ENCODE data around the gene PDGFD.

Gene PDGFD

DNA sequence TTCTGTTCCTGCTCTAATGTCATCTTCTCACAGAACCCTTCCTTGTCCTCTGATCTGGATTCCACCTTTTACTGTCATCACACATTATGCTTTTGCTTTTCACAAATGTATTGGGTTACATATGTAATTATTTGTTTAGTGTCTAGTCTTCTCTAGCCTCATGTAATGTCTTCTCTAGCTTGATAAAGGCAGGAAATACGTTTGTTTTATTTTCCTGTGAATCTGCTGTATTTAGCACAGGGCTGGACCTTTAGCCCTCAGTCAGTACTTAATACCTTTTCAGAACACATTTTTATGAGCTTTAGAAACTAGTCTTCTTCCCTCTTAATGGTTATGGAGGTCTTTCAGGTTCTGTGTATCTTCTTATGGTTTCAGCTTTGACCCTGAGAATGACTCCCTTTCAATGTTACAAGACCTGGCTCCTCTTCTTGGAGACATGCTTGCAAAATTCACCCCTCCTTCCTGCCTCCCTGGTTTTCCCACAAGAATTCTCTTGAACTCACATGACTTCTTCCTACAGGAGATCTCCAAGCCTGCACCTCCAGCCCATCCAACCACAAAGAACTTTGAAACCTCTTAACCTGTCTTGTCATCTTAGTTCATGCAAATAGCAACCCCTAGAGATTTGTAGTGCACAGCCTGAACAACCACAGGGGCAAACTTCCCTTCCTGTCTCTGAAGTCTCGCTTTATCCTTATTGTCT is 260.2 kb downstream of the PDGFD start:
- DNase-seq = no peak

DNA sequence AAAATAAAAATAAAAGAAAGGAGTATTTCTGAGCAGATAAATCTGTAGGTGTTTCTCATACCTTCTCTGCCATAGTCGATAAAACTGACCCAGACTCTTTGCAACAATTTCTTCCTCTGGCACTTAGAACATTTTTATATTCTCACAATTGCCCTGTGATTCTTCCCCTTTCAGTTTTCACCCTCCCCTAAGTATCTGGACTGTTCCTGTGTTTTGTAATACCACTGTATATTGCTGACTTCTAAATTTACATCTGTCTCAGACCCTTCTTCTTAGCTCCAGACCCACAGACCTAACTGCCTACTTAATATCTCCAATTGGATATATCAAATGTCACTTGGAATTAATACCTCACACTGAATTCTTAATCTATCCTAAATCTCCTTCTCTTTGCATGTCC is 261.0 kb downstream of the PDGFD start:
- no peak for DNase-seq

DNA sequence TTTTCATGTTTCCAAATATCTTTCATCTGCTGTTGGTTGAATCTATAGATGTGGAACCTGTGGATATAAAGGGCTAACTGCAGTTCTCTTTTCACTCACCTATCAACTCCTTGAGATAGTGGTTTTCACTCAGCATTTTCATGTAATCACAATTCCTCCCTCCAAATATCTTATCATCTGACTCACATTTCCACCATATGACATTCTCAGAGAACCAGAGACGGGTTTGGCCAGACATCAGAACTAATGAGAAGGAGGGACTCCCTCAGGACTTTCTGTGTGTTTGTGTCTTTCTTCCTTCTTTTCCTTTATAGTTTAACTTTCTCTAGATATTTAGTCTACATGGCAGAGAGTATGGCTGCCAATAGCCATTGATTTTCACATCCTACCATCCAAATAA is 262.3 kb downstream of the PDGFD start:
- DNase-seq = no peak

DNA sequence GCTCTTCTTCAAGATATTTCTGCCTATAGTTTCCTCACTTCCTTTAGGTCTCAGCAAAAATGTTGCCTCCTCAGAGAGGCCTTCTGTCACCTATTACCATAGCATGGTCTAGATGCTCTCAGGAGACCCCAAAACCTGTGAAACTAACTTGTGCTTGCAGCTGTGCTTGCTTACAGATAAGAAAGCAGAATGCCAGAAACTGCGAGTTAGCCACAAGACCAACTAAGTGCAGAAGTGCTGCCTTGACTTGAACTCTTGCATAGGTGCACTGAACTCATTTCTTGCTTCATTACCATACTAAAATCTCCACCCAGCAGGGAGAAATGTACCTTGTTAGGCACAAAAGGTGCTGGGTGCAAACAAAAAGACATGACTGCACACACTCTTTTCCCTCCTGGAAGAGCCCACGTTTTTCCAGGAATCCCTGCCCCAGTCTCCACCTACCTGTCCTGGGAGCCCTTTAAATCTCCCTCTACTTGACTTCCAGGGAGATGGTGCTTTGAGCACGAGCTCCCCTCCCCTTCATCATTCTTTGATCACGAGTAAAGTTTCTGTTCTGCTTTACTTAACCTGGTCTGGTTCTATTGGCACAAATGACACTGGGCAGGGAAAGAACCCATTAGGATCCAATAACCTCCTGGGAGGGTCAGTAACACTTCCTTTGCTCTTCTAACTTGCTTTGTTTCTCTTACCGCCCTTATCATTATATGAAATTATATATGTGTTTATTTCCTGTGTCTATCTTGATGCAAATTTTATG is 265.2 kb downstream of the PDGFD start:
- DNase-seq = no peak

DNA sequence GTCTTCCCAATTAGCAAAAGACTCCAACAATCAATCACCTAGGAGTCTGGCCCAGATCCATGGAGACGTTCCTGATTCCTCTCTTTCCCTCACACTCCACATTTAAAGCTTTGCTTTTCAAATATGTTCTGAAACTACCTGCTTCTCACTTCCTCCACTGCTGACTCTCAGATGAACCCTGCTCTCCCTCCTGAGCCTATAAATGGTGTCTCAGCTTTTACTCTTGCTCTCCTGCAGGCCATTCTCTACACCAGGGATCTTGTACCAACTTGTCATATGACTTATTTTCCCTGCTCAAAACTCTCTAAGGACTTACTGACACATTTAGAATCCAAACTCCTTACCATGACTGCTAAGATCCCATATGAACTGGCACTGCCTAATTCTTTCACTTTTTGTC is 265.9 kb downstream of the PDGFD start:
- no peak for DNase-seq

DNA sequence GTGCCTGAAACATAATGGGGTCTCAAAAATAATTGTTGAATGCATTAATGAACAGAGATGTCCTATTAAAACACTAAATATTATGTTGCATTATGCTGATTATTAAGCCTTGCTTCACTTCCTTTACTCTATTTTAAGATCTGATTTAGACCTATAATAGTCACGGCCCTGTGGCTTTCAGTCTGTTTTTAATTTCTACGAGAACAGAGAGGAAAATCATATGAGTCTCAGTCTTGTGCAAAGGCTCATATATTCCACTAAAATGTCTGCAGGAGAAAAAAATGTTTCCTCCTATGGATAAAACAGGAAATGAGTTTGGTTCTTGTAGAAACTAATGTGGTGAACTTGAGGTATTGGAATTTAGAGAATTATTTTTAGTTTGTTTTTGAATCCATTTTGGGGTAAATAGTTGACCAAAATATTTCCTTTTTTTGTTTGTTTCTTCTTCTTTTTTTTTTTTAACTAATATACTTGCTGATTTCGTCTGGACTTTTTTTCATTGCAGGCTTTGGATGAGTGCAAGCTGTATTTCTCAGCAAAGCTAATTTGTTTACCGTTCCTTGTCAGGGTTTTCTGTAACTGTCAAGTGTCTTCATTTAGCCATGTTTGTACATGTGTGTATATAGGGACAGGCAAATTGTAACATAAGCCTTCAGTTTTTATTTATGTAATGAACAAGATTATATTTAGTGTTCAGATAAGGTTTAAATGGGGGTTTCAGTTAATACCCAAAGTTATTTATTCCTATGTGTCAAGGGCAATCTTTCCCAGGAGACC is 266.6 kb downstream of the PDGFD start:
- no peak for DNase-seq

DNA sequence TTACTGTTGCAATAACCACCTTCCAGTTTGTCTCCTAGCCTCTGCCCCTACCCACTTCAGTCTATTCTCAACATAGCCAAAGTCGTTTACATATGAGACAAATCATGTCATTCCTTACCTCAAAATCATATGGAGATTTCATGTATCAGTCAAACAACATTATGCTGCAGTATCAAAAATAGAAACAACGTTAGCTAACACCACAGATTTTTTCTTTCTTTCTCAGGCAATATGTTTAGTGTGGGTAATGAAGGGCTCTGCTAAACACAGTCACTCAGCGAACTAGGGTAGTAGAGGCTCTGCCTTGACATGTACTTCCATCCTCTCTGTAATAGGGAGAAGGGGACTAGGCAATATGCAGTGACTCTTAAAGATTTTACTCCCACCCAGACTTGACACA is 268.8 kb downstream of the PDGFD start:
- DNase-seq = no peak

DNA sequence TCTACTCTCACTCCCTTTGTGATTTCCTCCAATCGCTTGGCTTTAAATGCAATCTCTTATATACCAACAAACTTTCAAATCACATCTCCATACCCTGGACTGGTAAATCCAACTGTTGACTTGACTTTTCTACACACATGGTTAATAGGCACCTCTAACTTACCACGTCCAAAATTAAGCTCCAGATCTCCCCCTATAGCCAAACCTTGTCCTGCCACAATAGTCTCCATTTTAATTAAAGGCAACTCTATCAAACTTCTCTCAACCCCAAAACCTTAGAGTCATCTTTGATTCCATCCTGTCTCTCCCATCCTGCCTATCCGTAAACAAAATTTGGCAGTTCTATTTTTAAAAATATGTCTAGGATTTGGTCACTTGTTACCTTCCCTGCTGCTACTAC is 269.3 kb downstream of the PDGFD start:
- no peak for DNase-seq

DNA sequence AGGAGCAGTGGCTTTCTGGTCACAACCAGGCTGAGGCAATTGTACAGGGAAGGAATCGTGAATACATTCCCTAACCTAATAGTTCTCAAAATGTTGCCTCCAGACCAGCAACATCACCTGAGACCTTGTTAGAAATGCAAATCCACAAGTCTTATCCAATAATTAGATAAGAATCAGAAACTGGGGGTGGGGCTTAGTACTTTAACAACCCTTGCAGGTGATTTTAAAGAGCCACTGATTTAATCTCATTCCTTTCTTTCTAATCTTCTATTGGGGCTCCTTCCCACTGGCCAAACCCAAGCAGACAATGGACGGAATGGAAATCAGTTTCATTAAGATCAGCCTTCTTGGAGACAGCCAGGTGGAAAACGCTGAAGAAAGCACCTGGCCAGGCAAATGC is 269.9 kb downstream of the PDGFD start:
- no peak for DNase-seq

DNA sequence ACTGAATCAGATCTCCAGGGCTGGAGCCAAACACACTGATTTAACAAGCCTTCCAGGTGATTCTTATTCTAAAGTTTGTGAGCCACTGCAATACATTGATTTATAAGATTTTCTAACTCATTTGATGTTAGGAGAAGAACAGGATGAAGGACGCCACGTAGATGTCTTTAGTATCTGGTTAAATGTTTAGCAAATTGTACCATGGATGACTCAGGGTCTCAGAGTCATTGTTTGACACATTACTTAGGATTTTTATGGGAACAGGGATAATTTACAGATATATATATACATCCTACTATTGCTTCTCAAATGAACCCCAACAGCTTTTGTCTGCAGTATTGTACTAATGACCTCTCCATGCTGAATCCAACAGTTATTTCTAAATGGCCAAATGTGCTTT is 270.6 kb downstream of the PDGFD start:
- no peak for DNase-seq

DNA sequence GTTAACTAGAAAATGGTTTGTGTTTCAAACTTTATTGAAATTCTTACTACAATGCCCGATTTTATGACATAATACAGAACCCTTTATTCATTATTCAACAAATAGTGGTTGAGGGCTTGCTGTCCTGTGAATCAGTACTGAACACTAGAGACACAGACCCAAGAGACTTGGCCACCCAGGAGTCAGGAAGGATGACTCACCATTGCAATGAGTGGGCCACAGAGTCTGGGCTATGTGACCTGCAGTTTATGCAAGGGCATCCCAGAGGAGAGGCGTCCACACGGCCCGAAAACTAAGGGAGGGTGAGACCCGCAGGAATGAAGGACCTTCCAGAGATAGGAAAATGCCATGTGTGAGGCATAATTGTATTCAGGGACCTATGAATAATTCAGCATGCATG is 271.3 kb downstream of the PDGFD start:
- DNase-seq = no peak

DNA sequence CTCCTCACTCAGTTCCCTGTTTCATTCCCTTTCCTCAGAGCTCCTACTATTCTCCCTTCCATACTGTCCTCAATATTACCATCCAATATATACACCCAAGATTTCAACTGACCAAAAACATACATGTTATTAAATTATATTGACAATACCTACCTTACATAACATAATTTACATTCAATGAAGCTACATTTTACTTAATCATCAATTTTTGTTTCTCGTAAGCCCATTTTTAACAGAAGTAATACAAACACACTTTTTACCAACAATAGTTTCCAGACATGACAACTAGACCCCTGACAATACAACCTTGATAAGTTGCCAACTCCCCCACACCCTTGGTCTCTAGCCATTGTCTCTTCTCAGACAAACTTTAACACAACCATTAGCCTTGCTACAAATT is 273.3 kb downstream of the PDGFD start:
- no peak for DNase-seq

DNA sequence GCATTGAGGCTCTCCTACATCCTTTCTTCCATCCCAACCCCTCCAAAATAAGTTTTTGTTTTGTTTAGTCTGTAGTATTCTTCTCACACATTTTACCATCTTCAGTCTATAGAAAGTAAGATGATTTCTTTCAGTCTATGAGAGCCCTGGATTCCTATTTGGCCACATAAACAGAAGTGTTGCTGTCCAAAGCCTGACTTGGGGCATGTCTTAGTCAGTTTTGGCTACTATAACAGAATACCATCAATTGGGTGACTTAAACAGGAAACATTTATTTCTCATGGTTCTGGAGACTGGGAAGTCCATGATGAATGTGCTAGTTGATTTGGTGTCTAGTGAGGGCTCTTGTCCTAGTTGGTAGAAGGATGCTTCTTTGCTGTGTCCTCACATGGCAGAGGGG is 274.3 kb downstream of the PDGFD start:
- DNase-seq = no peak

DNA sequence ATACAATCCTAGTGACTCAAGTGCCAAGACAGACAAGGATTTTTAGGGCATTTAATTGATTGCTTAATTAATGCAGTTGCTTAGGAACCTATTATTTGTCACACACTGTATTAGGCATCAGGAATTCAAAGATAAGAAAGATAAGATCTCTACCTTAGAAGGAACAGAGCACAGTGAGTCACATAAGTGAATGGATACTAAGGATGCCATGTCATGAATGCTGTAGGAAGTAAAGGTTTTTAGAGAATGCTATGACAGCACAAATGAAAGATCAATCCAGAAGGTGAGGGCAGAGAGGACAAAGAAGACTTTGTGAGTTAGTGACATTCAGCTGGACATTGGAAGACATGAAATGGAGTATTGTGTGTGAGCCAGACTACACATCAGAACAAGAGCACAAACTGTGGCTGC is 275.4 kb downstream of the PDGFD start:
- no peak for DNase-seq

DNA sequence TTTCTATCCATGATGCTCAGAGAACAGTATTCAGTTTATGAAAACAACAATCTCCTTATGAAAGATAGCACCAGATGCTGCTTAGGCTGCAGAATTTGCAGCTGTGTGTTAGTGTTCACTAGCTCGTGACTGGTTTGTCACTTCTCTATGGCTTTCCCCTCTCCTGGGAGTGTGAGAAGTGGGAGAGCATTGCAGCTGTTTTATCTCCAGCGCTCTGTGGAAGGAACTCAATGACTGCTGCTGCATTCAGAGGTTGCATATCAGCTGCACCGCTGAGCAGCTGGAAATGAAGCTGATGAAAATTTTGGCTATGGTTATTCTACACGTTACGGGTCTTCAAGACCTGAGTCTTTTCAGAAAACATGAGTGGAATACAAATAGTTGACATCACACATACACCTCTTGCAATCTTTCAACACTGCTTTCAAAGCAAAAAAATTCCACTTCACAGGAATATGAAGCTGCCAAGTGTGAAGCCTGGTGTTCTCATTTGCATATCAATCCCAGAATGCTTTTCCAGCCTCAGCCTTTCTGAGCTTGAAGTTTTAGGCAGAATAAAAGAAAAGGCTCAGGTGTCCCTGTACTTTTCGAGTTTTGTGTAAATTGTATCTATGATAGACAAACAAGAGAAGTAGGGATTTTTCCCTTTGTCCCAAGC is 276.8 kb downstream of the PDGFD start:
- no peak for DNase-seq

DNA sequence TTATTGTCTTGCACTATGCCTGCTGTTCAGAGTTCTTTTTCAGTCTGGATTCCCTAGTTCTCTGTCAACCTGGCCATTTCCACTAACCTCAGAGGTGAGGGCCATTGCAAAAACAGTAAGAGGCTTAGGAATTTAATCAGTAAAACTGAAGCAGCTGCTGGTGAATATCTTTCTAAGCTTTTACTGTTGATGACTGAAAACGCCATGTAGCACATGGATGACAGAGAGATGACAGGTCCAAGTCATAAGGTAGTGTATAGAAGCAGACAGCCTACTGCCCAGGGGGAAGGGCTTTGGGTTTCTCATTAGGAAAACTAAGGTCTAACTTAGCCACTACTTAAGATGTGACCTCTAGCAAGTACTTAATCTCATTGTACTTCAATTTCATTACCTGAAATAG is 280.1 kb downstream of the PDGFD start:
- DNase-seq = no peak

DNA sequence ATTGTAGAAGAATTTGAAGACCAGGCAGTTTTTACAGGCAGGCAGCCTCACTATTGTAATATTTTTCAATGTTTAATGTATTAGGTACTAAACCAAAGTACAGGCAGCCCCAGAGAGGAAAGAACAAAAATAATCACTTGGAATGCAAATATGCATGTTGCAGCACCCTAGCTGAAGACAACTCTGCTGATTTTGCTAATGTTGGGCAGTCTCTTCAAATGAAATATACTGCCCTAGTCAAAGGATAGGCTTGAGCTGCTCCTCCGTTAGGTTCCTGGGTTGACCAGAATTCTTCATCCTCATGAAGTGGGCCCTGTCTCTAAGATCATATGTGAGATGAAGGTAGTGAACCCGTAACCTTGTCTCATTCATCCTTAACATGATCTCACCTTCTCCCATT is 280.7 kb downstream of the PDGFD start:
- no peak for DNase-seq

DNA sequence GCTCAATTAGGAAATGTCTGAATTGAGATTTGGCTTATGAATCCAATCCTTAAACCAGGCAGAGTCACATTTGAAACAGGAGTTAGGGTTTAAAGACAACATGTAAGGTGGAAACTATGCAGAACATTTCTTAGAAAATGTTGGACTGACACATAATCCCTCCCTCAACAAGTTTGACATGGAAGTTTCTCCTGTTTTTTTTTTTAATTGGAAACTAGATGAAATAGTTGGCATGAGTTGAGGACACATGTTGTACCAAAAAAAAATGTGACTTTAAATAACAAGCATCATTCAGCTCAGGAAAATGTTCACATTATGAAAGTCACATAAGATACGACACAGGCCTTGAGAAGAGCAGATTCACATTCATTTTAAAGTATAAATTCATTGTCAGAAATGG is 282.4 kb downstream of the PDGFD start:
- no peak for DNase-seq

DNA sequence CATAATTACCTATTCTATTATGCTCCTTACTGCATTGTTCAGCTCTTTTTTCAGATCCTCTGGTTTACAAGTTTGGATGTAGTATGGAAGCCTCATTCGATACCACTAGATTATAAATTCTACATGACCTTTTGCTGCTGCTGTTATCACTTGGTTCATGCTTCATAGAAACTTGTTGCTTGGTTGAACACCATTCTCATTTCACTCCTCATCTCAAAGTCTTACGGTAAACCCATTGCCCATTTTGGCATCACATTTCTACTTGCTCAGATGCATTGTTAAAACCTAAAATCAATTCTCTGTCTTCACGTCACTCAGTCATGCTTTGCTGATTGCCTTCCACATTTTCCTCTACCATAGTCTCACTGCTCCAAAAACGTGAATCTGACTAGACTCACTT is 283.0 kb downstream of the PDGFD start:
- DNase-seq = no peak

DNA sequence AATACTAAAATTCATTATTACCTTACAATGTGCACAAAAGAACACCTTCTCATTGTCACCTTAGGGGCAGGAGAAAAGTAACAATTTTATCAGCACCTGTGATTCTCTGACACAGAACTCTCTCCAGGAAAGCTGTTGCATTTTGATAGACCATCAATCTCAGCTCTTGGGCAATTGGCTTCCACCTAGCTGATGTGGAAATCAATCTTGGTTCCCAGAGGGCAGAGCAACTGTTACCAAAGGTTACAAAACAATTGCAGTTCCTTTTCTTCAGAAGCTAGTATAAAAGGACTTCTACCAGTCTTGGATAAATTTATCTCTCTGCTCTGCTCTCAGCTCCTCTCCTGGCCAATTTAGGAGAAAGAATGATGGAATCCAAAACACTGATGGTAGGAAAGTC is 285.3 kb downstream of the PDGFD start:
- no peak for DNase-seq

DNA sequence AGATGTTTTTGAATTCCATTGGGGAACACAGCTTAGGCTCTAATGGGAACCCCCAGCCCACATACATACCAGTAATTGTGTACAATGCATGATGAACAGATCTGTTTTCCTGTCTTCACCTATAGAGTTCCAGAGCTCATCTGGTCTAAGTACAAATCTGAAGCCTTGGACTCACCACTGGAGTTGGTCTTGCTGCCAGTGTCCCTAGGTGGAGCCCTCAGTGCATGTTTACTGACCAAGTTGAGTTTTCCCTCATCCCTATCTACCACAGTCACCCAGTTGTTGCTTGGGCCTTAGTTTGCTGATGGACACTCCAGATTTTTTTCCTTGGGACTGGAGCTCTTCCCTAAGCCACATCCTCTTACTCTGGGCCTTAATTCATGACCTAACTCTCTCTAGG is 286.7 kb downstream of the PDGFD start:
- DNase-seq = no peak

DNA sequence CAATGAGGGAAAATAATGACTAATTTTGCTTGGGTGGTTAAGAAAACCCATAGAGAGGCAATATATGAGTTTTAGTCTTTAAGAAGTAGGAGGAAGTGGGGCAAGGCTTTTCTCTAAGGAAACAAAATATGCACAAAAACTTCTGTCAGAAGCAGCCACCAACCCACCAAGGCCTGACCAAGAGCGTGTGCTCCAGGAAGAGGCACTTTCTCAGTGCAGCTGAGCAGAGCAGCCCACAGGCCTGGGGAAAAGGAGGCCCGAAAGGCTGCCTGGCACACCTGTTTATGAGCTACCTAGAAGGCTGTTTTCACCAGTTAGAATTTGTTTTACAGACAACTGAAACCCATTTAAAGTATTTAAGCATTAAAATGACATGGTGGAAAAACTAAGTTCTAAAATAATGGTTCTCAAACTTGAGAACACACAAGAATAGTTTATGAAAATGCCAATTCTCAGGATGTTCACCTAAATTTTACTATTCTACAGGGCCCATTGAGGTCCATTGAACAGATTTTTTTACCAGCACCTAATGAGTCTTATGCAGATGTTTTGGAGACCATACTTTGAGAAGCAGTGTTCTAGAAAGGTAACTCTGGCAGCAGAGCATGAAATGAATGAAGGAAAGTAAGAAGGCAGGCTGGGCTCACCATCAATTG is 288.0 kb downstream of the PDGFD start:
- DNase-seq = no peak

DNA sequence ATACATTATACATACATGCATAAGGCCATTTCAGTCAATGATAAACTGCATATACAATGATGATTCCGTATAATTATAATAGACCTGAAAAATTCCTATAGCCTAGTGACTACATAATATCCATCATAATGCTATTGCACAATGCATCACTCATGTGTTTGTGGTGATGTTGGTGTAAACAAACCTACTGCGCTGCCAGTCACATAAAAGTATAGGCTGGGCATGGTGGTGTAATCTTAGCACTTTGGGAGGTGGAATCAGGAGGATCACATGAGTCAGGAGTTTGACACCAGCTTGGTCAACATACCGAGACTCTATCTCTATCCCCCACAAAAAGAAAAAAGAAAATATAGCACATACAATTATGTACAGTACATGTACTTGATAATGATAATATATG is 291.2 kb downstream of the PDGFD start:
- DNase-seq = no peak

Measured in NCI-H1436 (cell line).